ENCODE results near the gene CNR2.

Gene CNR2

GRCh38 chr1:23911921-23912320, 1.2 kb downstream of the CNR2 start:
- no peak for TF ChIP-seq CTCF (conservative IDR thresholded peaks at IDR 0.05)
- no peak overlapping the region for H3K27ac ChIP-seq

GRCh38 chr1:23910553-23911246, 2.5 kb downstream of the CNR2 start:
- no peak overlapping the region for H3K27ac ChIP-seq
- TF ChIP-seq CTCF (conservative IDR thresholded peaks at IDR 0.05), result no peak

- no peak for TF ChIP-seq CTCF (conservative IDR thresholded peaks at IDR 0.05)
Observed at GRCh38 chr1:23910144-23910543, 3.0 kb downstream of the CNR2 start.

GRCh38 chr1:23909412-23909811, 3.8 kb downstream of the CNR2 start:
- no peak overlapping the region for H3K27ac ChIP-seq
- TF ChIP-seq CTCF (conservative IDR thresholded peaks at IDR 0.05), result no peak

More at GRCh38 chr1:23910144-23910543, 3.0 kb downstream of the CNR2 start:
- H3K27ac ChIP-seq, result no peak overlapping the region

GRCh38 chr1:23908453-23909341, 4.5 kb downstream of the CNR2 start:
- H3K27ac ChIP-seq, result no peak overlapping the region

GRCh38 chr1:23906731-23907130, 6.4 kb downstream of the CNR2 start:
- TF ChIP-seq CTCF (conservative IDR thresholded peaks at IDR 0.05), result no peak
- no peak overlapping the region for H3K27ac ChIP-seq

More at GRCh38 chr1:23908453-23909341, 4.5 kb downstream of the CNR2 start:
- no peak for TF ChIP-seq CTCF (conservative IDR thresholded peaks at IDR 0.05)

- no peak for TF ChIP-seq CTCF (conservative IDR thresholded peaks at IDR 0.05)
- no peak overlapping the region for H3K27ac ChIP-seq
Observed at GRCh38 chr1:23905461-23906025, 7.6 kb downstream of the CNR2 start.

All from VCaP (cell line).